Neural progenitor cell (in vitro differentiated cells): ENCODE measurements around the gene STT3A.

Experiments
- EZH2 ChIP-seq: fragments of 200-600 bp; sonication (generic); IDR thresholded peaks from 2 replicates; pipeline ENCODE4 v1.6.1; 2017; ENCODE audit warnings: antibody characterized with exemption, mild to moderate bottlenecking, moderate library complexity
- EZH2phosphoT487 ChIP-seq: fragments of 200-600 bp; sonication (generic); IDR thresholded peaks from 2 replicates; pipeline ENCODE4 v1.6.1; 2017; ENCODE audit warnings: antibody characterized with exemption
- TF ChIP-seq, protein P1 (sequence below): fragments of 200-600 bp; sonication (generic); IDR thresholded peaks from 2 replicates; pipeline ENCODE4 v1.5.1; 2017; ENCODE audit warnings: antibody characterized with exemption, mild to moderate bottlenecking

DNA sequence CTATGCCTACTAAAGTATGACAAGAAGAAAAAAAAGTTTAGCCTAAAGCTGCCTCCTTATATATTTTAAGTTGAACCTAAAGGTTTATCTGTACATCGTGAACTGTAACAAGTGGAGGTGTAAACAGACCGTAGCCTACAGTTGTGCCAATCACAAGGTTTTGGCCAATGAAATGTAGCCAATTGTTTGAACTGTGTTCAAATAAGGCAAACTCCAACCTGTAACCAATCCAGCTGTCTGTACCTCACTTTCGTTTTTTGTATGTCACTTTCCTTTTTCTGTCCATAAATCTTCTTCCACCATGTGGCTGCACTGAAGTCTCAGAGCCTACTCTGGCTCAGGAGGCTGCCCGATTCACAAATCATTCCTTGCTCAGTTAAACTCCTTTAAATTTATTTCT lies 30.2 kb upstream of the STT3A start:
- TF ChIP-seq, protein P1, sequence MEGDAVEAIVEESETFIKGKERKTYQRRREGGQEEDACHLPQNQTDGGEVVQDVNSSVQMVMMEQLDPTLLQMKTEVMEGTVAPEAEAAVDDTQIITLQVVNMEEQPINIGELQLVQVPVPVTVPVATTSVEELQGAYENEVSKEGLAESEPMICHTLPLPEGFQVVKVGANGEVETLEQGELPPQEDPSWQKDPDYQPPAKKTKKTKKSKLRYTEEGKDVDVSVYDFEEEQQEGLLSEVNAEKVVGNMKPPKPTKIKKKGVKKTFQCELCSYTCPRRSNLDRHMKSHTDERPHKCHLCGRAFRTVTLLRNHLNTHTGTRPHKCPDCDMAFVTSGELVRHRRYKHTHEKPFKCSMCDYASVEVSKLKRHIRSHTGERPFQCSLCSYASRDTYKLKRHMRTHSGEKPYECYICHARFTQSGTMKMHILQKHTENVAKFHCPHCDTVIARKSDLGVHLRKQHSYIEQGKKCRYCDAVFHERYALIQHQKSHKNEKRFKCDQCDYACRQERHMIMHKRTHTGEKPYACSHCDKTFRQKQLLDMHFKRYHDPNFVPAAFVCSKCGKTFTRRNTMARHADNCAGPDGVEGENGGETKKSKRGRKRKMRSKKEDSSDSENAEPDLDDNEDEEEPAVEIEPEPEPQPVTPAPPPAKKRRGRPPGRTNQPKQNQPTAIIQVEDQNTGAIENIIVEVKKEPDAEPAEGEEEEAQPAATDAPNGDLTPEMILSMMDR = no peak
- TF ChIP-seq EZH2 (no peak), EZH2phosphoT487 (no peak)
